Kidney glomerular epithelial cell (primary cell): Measurements from ENCODE around the gene ESYT3.
"Not testable (repeated sequence)": the region's sequence is repeated elsewhere in the genome, so short reads cannot be mapped to it uniquely, and the experiment has no call there.

Experiments used
- DNase-seq: peaks from one replicate; lab custom pipeline; 2025; lab: John Stamatoyannopoulos, UW

Gene ESYT3

DNA sequence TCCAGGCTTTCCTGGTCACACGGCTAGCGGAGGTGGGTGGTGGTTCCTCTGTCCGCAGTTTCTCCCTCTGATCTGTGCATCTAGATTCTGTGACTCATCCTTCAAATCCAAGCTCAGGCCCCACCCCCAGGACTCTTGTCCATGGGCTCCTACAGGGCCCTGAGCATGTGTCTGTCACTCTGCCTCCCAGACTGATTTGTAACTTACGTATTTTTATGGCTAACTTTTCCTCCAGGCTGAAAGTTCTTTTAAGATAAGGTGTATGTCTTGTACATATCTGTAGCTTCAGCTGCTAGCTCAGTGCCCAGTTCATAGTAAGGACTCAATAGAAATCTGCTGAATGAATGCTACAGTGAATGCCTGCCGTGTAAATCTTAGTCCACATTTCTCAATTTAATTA lies 8.0 kb downstream of the ESYT3 start:
- DNase-seq, result peak; percentile 35

DNA sequence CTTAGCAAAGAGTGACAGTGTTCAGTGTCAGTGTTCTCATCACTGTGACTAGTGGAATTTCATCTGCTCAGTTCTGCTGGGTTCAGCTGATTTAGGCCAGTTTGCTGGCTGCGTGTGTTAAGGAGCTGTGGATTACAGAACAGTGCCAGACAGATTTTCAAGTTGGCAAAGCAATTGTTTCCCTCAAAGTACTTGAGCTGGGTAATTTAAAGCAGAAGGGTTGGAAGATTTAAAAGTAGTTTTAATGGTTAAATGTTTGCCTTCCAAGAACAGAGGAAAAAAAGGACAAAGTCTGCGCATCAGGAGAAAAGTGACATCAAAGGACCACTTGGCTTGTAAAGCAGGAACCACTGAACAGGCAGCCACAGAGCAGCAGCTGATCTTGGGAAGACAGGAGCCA lies 8.7 kb downstream of the ESYT3 start:
- no peak for DNase-seq

DNA sequence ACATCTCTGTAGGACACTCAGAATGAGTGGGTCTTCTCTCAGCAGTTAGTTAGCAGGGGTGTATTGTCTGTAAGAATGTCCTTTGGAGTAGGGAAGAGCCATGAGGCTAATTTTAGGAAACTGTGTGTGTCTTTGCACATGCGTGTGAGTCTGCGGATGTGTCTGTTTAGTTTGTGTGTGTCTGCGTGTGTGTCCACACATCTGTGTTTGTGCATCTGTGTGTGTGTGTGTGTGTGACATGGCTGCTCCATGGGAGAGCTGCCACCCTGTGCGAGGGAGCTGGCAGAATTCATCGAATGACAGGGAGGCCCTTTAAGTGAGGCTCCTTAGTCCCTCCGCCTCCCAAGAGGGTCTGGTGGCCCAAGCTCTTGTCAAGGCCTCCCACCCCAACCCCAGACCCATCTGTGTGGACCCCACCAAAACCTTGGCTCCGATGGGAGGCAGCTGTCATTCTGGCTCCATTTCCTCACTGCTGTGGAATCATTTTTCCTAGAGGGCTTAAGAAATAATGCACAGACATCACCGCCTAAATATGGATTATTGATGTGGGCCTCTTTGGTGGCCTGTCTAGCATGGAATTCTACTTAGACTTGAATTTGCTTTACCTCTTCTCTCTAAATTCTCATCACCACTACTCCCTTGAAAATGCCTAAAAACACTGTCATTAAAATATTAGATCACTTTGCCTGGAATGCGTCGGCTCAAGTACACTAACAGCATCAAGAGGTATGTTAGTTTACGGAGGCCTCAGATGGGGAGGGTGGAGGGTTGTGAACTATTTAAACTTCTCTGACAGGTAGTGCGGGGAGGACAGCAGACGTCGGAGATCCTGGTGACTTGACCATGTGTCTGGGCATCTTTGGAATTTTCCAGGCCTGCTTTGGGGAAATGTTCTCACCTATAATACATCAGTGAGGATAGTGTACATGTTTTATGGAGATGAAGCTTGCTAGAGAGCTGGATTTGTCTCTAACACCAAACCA lies 9.4 kb downstream of the ESYT3 start:
- DNase-seq, result no peak

DNA sequence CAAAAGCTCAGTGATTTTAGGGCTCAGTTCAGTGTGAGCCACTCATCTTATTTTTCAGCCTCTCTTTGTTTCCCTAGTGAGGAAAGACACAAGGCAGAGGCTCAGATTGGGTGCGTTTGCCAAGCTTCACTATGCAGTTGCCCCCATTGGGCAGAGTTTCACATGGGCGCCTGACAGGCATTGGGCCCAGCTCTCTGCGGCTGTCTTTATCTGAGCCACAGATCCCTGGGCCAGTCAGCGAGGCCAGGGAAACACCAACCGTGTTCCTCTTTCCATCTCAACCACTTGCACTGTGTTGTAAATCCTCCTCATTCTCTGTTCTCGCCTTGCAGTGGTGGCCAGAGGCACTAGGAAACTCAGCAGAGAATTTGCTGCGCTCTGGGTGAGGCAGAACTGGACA lies 10.8 kb downstream of the ESYT3 start:
- no peak for DNase-seq

DNA sequence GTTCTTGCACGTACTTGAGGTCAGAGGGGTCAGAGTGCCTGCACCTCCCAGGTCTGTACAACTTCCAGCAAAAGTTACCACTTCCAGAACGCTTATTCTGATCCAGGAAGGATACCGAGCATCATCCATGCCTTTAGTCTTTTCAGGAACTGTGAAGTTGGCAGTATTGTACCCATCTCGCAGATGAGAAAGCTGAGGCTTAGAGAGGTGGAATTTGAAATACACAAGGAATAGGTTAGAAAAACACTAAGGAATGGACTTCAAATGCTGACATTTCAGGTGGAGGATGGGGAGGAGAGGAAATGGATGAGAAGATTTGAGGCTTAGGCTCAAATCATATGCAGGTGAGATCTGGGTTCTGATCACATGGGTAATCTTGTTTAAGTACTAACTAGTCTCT lies 11.2 kb downstream of the ESYT3 start:
- DNase-seq, result no peak

DNA sequence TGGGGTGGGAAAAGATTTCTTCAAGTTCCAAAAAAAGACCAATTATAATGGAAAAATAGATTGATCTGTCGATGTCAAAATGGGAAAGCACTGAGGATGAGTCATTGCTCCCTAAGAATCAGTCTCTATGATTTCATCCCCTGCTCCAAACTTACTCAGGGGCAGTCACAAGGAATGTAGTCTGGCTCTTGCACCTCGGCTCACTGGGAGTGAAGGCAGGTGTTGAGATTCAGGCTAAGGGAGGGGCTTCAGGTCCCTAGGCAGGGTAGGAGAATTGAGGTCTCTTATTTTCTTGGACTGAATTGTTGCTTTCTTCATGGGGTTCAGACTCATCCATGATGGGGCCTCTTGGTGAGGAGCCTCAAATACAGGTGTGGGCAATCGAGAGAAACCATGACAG lies 14.2 kb downstream of the ESYT3 start:
- DNase-seq, result no peak

DNA sequence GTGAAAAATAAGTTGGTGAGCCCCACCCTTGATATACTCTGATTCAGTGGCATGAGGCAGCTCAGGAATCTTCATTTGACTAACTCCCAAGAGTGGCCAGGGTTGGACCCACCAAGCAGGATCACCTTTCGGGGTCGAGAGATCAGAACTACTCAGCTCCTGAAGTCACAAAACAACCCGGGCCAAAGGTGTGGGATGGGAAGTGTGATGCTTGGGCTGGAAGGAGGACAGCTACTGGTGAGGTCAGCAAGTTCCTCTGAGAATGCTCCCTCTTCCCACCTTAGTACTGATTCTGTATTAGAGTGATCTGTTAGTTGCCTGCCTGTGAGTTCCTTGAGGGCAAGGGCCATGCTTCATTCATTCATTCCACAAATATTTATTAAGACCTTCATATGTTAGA lies 15.1 kb downstream of the ESYT3 start:
- no peak for DNase-seq

DNA sequence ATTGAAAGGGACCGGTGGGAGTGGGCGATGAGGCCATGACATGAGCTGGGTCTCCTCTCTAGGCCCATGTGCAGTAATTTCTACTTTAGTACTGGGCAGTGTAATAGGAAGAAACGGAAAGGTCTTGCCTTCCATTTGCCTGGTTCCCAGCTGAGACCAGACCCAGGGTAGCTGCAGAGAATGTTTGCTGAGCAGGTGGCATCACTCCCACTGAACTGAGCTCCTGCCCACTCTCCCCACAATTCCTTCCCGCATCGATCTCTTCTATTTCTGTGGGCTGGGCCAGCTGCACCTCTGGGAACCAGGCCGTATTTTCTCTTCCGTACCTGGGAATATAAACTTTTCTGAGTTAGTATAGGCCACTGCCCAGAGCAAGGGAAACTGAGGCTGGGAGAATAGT lies 15.8 kb downstream of the ESYT3 start:
- no peak for DNase-seq

DNA sequence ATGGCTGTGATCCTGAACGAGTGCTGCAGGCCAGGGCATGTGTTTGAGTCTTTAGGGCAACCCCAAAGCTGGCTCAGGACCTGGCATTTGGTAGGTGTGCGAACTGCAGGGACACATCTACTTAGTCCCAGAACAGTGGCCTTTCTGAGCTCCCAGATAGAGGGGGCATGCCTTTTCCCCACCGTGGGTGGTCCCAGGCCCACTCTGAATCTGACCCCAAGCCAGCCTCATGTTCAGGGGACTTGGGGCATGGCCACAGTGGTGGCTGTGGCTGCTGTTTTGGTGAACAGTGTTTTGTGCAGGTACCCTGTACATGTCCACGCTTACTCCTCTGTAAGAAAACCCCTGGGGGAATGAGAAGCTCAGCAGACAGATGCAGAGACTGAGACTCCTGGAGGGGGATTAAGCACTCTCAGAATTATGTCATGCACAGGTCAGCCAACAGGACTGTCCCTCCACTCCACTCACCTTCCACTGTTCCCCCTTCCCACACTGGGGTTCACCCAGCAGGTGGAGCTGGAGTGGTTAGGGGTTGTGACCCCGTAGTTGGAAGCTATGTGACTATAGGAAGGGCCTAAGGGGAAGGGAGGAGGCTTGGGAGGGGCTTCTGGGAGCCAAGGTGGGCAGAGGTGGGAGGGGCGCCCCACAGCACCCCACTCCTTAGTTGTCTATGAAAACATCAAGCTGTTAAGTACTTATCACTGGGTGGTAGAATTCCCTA lies 16.4 kb downstream of the ESYT3 start:
- no peak for DNase-seq

DNA sequence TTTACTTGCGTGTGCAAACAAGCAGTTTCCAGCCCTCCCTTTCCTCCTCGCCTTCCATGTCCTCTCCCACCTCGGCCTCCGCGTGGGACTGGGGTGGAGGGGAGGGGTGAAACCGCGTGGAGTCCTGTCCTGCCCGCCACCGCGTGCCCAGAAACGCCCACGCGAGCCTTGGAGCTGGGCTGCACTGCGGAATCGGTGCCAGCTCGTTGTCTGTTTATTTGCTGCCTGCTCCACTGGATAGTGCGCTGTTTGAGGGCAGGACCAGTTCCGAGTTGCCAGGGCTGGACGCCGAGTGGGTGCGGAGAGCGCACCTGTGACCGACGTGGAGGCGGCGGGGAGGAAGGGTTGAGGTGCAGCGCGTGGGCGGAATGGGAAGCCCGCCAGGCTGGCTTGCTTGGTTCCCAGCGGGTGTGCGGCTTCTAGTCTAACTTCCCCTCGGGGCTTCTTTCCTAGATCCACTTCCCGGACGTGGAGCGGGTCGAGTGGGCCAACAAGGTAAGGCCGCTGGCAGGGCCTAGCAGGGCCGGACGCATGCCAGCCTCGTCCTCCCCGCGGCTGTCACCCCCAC lies 17.3 kb downstream of the ESYT3 start:
- no peak for DNase-seq

DNA sequence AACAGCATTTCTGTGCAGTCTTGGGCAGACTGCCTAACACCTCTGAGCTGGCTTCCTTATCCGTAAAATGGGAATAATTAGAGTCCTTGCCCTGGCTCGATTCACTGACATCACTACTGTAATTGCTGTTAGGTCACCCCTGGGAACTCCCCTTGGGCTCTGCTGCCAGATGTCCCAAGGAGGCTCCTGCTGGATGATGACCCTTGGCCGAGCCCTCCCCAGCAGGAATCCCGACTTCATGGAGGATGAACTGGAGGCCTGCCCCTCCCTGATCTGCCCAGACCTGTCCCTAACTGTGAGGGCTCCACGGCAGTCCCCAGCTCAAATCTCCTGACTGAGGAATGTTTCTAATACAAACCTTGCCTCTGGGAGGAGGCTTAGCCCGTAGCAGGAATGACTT lies 18.0 kb downstream of the ESYT3 start:
- DNase-seq, result no peak

DNA sequence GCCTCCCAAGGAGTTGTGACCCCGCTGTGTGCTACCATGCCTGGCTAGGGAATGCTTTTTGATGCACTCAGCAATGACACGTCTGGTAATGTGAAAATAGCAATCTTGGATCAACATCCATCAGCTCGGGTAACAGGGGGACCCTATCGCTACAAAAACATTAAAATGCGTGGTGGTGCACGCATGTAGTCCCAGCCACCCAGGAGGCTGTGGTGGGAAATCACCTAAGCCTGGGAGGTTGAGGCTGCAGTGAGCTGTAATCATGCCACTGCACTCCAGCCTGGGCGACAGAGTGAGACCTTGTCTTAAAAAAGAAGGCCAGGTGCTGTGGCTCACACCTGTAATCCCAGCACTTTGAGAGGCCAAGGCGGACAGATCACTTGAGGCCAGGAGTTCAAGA lies 19.5 kb downstream of the ESYT3 start:
- DNase-seq, result not testable (repeated sequence)

DNA sequence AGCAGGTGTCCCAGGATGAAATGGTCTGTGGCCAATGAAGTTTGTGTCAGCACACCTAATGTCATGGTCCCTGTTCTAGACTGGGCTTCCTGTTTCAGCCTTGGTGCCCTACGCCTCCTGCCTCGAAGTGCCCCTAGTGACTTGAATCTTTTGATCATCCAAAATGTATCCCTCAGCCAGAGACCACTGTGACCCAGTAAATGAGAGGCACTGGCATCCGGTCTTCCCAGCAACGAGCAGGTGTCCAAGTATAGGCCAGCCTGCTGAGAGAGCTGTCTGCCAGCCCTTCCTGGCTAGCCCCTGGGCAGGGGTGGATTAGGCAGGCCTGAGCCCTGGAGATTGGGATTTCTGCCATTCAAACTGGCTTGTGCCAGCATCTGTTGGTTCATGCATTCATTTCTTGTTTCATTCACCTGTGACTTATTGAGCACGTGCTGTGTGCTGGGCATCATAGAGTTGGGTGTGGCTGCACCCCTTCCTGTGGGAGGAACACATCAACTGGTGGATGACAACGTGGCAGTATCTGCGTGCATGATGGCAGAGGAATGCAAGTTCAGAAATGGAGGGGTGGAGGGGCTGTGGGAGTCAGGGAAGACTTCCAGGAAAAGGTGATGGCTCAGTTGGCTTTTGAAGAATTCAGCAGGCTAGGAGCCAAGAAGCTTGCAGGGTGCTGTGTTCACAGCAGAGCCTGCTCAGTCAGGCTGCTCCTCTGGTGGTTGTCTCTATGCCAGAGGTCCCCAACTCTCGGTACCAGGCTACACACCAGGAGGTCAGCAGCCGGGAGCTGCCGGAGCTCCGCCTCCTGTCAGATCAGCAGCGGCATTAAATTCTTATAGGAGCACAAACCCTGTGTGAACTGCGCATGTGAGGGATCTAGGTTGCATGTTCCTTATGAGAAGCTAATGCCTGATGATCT lies 21.6 kb downstream of the ESYT3 start:
- peak; percentile 39 for DNase-seq

DNA sequence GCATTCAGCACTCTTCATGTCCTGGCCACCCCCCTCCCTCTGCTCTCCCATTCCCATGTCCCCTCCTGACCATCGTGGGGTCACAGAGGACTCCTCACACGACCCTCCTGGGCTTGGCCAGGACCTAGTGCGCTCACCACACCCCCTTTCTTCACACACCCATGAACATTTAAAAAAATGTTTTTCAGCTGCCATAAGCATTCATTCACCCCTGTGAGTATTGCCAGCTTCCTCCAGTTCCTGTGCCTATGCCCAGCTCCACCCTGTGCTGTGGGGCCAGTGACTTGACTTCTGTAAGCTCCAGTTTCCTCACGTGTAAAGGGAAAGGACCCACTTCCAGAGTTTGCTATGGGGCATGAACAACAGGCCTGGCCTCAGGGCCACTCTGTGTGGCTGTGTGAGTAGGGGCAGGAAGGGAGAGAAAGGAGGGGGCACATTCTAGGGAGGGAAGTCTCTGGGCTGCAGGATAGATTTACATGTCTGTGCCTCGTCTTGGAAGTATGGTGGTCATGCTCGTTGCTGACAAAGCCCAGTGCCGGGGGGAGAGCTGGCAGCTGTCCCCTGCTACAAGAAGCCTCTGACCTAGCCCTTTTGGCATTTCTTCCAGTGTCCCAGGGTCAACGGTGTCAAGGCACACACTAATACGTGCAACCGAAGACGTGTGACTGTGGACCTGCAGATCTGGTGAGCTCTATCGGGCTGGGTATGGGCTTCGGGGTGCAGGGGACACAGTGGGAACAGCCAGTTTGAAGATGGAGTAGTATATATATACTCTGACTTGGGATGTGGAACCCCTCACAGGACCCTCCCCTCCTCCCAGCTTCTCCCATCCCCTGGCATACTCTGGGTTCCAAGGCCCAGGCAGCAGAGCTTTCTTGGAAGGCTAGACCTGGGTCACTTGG lies 22.8 kb downstream of the ESYT3 start:
- DNase-seq, result no peak

DNA sequence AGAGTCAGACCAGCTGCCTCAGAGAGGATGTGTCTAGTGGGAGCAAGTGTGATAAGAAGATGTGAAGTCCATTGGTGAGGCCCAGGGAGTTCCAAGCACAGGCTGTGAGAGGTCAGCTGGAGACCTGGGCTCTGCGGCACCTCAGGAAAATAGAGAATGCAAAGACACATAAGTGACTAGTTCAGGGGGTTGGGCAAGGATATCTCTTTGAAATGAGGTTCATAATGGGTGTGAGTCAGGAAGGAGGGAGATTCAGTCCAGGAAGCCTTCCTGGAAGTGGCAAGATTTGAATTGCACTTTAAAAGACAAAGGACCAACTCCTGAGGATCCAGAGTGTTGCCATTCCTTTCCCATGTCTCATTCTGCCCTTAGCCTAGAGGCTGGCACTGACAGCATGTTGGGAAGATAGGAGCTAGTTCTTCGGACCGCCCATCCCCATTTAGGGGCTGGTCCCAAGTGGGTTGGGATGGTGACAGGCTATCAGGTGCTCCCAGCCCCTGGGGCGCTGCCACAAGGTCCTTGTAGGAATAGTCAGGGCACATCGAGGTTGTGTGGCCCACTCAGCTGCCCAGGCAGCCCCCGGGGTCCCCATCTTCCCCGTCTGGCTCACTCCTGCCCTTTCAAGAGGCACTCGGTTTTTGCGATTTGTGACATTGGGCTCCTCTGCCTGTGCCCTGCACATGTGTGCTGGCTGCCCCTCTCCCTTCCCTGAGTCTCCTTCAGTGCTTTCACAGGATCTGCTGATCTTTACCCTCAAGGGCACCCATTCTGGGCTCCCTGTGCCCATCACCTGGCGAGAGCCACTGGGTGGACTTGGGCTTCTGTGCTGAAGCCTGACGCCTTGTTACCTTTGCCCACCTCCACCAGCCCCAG lies 23.7 kb downstream of the ESYT3 start:
- no peak for DNase-seq

DNA sequence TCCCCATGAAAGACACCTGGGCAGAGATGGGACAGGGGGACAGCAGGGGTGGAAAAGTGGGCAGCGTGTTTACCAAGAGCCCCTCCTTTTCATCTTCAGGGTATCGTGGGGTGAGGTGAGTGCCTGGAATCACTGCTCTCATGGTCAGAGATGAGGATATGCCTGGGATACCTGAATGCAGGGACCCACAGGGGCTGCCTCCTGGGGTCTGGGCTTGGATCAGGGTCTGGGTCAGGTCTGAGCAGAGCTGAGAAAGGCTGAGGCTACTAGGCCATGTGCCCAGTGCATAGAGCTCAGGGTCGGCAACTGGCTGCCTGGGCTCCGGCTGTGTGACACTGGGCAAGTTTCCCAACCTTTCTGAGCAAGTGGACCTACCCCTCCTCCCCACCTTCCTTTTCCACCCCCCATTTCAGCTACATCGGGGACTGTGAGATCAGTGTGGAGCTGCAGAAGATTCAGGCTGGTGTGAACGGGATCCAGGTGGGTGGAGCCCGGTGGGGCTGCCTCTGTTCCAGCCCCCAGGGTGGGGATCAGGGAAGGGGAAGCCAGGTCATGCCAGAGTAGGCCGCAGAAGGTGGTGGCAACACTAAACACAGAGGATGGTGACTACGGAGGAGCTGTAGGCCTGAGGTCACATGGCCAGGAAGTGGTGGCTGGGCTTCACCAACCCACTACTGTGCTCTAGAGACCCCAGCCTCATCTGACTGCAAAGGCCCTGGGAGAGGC lies 24.5 kb downstream of the ESYT3 start:
- DNase-seq, result no peak

DNA sequence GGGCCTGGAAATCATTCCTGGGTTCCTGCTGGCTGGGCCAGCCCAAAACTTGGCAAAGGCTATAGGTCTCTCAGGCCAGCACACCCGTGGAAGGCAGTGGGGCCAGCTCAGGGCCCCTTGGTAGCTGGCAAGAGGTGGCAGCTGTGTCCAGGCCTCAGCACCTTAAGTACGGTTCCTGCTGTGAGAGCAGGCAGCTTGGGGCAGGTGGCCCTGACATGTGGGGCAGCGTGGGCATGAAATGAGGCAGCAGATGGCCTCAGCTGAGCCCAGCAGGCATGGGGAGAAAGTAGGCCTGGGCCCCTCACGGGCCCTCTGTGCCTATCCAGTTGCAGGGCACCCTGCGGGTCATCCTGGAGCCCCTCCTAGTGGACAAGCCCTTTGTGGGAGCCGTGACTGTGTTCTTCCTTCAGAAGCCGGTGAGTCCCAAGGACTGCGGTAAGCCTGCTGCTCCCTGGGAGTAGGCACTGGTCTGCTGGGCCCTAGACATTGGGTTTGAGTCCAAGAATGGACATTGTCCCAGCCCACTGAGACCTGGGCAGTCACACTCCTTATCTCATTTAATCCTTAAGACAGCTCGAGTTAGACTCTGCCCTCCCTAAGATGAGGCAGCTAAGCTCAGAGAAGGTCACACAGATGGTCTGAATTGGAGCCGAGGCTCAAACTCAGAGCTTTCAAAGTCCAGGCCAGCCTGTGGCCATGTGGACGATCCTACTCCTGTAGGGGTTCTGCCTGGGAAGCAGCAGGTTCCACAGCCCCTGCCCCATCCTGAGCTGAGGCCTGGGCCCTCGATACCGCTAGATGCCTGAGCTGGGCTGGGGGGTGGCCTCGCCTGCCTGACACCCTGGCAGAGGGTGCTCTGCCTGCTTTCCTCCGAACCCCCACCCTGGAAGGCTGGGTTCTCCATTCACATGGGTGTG lies 25.5 kb downstream of the ESYT3 start:
- no peak for DNase-seq
